Naive thymus-derived CD4-positive, alpha-beta T cell (primary cell): Measurements from ENCODE around the gene RGS5. TPM values are rescaled to one million over a fixed set of nuclear protein-coding genes. Genes with fewer than 3 reads are reported as not detected.
A peak's percentile ranks its signal among the peaks of the same experiment; 100 is the strongest.
"Not testable (repeated sequence)": the region's sequence is repeated elsewhere in the genome, so short reads cannot be mapped to it uniquely, and the experiment has no call there.

Source experiments
- ATAC-seq: fragments of 150-1000 bp; cut with Tn5 transposase; 2 replicates; pipeline ENCODE4 v1.10.0; 2021; ENCODE audit warnings: mild to moderate bottlenecking, moderate library complexity
- CTCF ChIA-PET: fragments of 350-600 bp; sonication (Branson Sonifier 250); formaldehyde crosslinking; loops from one replicate; lab custom pipeline; 2021; ENCODE audit warnings: antibody characterized with exemption; lab: Charles Lee
- POLR2A ChIA-PET: fragments of 350-600 bp; sonication (Branson Sonifier 250); formaldehyde crosslinking; loops from one replicate; lab custom pipeline; 2021; ENCODE audit warnings: antibody characterized with exemption, inconsistent platforms; lab: Charles Lee
- DNase-seq, 9 donors: peaks; one replicate each; pipeline versions ENCODE4 v3.0.0 to v3.0.0-alpha.2; 2020 to 2022; ENCODE audit warnings: mixed read lengths in 1 of 9
- H3K27ac ChIP-seq: one replicate; pipeline ENCODE4 v1.7.0; 2013; ENCODE audit warnings: mild to moderate bottlenecking, low read depth, low read length, moderate library complexity
- H3K27me3 ChIP-seq, 2 donors: one replicate each; pipeline ENCODE4 v1.7.0; 2013; ENCODE audit warnings: low read length in 2 of 2, mild to moderate bottlenecking in 2 of 2, moderate library complexity in 2 of 2; ENCODE audit not compliant: control insufficient read depth in 2 of 2, insufficient read depth in 2 of 2
- H3K36me3 ChIP-seq, 3 experiments: 1 replicate in 2 of 3; 2 replicates in 1 of 3; pipeline ENCODE4 v1.7.0; 2013; ENCODE audit warnings: low read length in 3 of 3, mild to moderate bottlenecking in 3 of 3, moderate library complexity in 1 of 3; ENCODE audit not compliant: insufficient read depth in 3 of 3, control insufficient read depth in 2 of 3
- H3K4me1 ChIP-seq, 2 donors: one replicate each; pipeline ENCODE4 v1.7.0; 2013; ENCODE audit warnings: low read length in 2 of 2, mild to moderate bottlenecking in 2 of 2, moderate library complexity in 1 of 2; ENCODE audit not compliant: control insufficient read depth in 2 of 2, insufficient read depth in 2 of 2
- H3K4me3 ChIP-seq: 2 replicates; pipeline ENCODE4 v1.7.0; 2013; ENCODE audit warnings: mild to moderate bottlenecking, low read length
- H3K9me3 ChIP-seq, 3 experiments: 1 replicate in 2 of 3; 2 replicates in 1 of 3; pipeline ENCODE4 v1.7.0; 2013; ENCODE audit warnings: low read length in 3 of 3; ENCODE audit not compliant: control insufficient read depth in 2 of 3
- H3K27ac Mint-ChIP-seq, 9 donors: one replicate each; pipeline ENCODE4 v1.8.0; 2020 to 2022; ENCODE audit warnings: mixed read lengths in 9 of 9, mild to moderate bottlenecking in 8 of 9, moderate library complexity in 5 of 9, inconsistent platforms in 2 of 9
- H3K27me3 Mint-ChIP-seq, 5 donors: one replicate each; pipeline ENCODE4 v1.8.0; 2021 to 2022; ENCODE audit warnings: mixed read lengths in 5 of 5, mild to moderate bottlenecking in 1 of 5
- H3K36me3 Mint-ChIP-seq, 5 donors: one replicate each; pipeline ENCODE4 v1.8.0; 2020 to 2022; ENCODE audit warnings: mixed read lengths in 5 of 5, mild to moderate bottlenecking in 3 of 5, inconsistent platforms in 1 of 5
- H3K4me1 Mint-ChIP-seq, 7 donors: one replicate each; pipeline ENCODE4 v1.8.0; 2020 to 2022; ENCODE audit warnings: mixed read lengths in 7 of 7, mild to moderate bottlenecking in 3 of 7, inconsistent platforms in 1 of 7
- H3K4me3 Mint-ChIP-seq, 10 donors: one replicate each; pipeline ENCODE4 v1.8.0; 2020 to 2022; ENCODE audit warnings: mild to moderate bottlenecking in 10 of 10, mixed read lengths in 10 of 10, moderate library complexity in 6 of 10, inconsistent platforms in 2 of 10
- H3K9me3 Mint-ChIP-seq, 11 donors: one replicate each; pipeline ENCODE4 v1.8.0; 2020 to 2022; ENCODE audit warnings: mixed read lengths in 11 of 11, mild to moderate bottlenecking in 4 of 11, inconsistent platforms in 1 of 11, moderate library complexity in 1 of 11
- intact Hi-C, 2 donors: fragments of 100-400 bp; cut with micrococcal nuclease; formaldehyde crosslinking; loops; one replicate each; pipeline ENCODE4 v1.15.1; 2023
- polyA plus RNA-seq, 2 donors: library from polyadenylated mRNA; unstranded; fragments of 300-500 nt; fragmentation: Illumina TruSeq; gene quantifications; one replicate each; pipeline ENCODE4 v1.2.3, GENCODE V29; 2021
- total RNA-seq, 6 experiments: library from RNA in 5 of 6; stranded (reverse) in 5 of 6; gene quantifications; 1 replicate in 5 of 6; 2 replicates in 1 of 6; pipeline ENCODE4 v1.2.3 and lab custom pipeline; 2021 to 2026

Gene RGS5
- total RNA-seq (1 to 10 TPM; 2.9 to 7.6 (median 4.0) TPM), polyA plus RNA-seq (1 to 10 TPM in 1 of 2 donors, under 1 TPM in 1; 0.50 to 6.1 TPM), total RNA-seq (lab: John Stamatoyannopoulos, UW) (1.5 reads per million, percentile 4 among the genes with 10 or more reads in this experiment)

GRCh38 chr1:163202833-163203451, at the start of gene RGS5:
TSS of gene RGS5 (minus strand) at chr1:163202916. CDS start at chr1:163202835, 81 bp downstream.
- no peak within 1 kb of the TSS for H3K27ac ChIP-seq
- no peaks in the 10 kb centered on the region for H3K36me3 Mint-ChIP-seq
- no peaks in the 10 kb centered on the region for H3K27me3 Mint-ChIP-seq
- ChIA-PET CTCF (no interaction called here), POLR2A (no interaction called here)
- no peak within 1 kb of the TSS for H3K4me3 ChIP-seq
- H3K9me3 ChIP-seq, result no peaks in the 10 kb centered on the region
- intact Hi-C loops, result no loop called here
- no peak within 1 kb of the TSS for H3K4me3 Mint-ChIP-seq
- H3K27ac Mint-ChIP-seq, result no peak within 1 kb of the TSS
- no peaks in the 10 kb centered on the region for H3K4me1 Mint-ChIP-seq
- H3K27me3 ChIP-seq, result no peaks in the 10 kb centered on the region
- no peaks in the 10 kb centered on the region for H3K36me3 ChIP-seq
- ATAC-seq (no peak), DNase-seq (no peak)
- H3K4me1 ChIP-seq, result no peaks in the 10 kb centered on the region
- no peaks in the 10 kb centered on the region for H3K9me3 Mint-ChIP-seq

GRCh38 chr1:163250382-163250974, 47.8 kb upstream of the RGS5 start:
- H3K9me3 Mint-ChIP-seq, result peaks cover 0 to 4% (median 0%) of the 10 kb centered on the region in 11 donors
- ATAC-seq (no peak), DNase-seq (no peak)
- intact Hi-C loops, result no loop called here
- Histone ChIP-seq H3K27ac (no peak overlapping the region), H3K36me3 (no peaks in the 10 kb centered on the region), H3K9me3 (no peaks in the 10 kb centered on the region), H3K4me1 (no peaks in the 10 kb centered on the region), H3K27me3 (no peaks in the 10 kb centered on the region), H3K4me3 (no peak overlapping the region)
- peaks cover 0 to 2% (median 0%) of the 10 kb centered on the region in 7 donors for H3K4me1 Mint-ChIP-seq
- no peaks in the 10 kb centered on the region for H3K27me3 Mint-ChIP-seq
- peaks cover 1 to 25% (median 11%) of the 10 kb centered on the region in 5 donors for H3K36me3 Mint-ChIP-seq
- H3K4me3 Mint-ChIP-seq, result no peak overlapping the region
- CTCF ChIA-PET, result no interaction called here
- no peak overlapping the region for H3K27ac Mint-ChIP-seq
- POLR2A ChIA-PET, result no interaction called here

GRCh38 chr1:163248064-163248463, 45.3 kb upstream of the RGS5 start:
- Mint-ChIP-seq H3K27ac (no peak overlapping the region), H3K9me3 (peaks cover 0 to 3% (median 0%) of the 10 kb centered on the region in 11 donors), H3K27me3 (no peaks in the 10 kb centered on the region), H3K36me3 (peaks cover 0 to 35% (median 11%) of the 10 kb centered on the region in 5 donors), H3K4me3 (no peak overlapping the region), H3K4me1 (peaks cover 0 to 2% (median 0%) of the 10 kb centered on the region in 7 donors)
- Histone ChIP-seq H3K27me3 (no peaks in the 10 kb centered on the region), H3K4me3 (no peak overlapping the region), H3K4me1 (no peaks in the 10 kb centered on the region), H3K36me3 (no peaks in the 10 kb centered on the region), H3K9me3 (no peaks in the 10 kb centered on the region), H3K27ac (no peak overlapping the region)
- no peak for ATAC-seq
- DNase-seq, result no peak
- intact Hi-C loops, result no loop called here
- ChIA-PET CTCF (no interaction called here), POLR2A (no interaction called here)

GRCh38 chr1:163244648-163245047, 41.9 kb upstream of the RGS5 start:
- H3K27me3 Mint-ChIP-seq, H3K27ac ChIP-seq, ATAC-seq, H3K4me1 Mint-ChIP-seq, H3K4me3 ChIP-seq, H3K4me3 Mint-ChIP-seq, DNase-seq, H3K27me3 ChIP-seq, H3K9me3 ChIP-seq, H3K36me3 ChIP-seq, H3K9me3 Mint-ChIP-seq, POLR2A ChIA-PET, intact Hi-C loops, H3K27ac Mint-ChIP-seq, H3K4me1 ChIP-seq: not testable (repeated sequence)
- CTCF ChIA-PET, result interaction anchor here (0.6 kb wide), 1 partner anchor 196 kb away, joined by 3 read pairs; no protein-coding TSS in a partner anchor
- peaks cover 0 to 47% (median 27%) of the 10 kb centered on the region in 5 donors for H3K36me3 Mint-ChIP-seq

- Histone ChIP-seq H3K27ac (no peak overlapping the region), H3K4me1 (no peaks in the 10 kb centered on the region), H3K4me3 (no peak overlapping the region), H3K9me3 (no peaks in the 10 kb centered on the region), H3K27me3 (no peaks in the 10 kb centered on the region), H3K36me3 (no peaks in the 10 kb centered on the region)
- Mint-ChIP-seq H3K9me3 (peaks cover 0 to 8% (median 0%) of the 10 kb centered on the region in 11 donors), H3K36me3 (peaks cover 0 to 38% (median 17%) of the 10 kb centered on the region in 5 donors), H3K27me3 (no peaks in the 10 kb centered on the region), H3K4me3 (no peak overlapping the region), H3K27ac (no peak overlapping the region), H3K4me1 (no peaks in the 10 kb centered on the region)
- ChIA-PET CTCF (no interaction called here), POLR2A (no interaction called here)
- intact Hi-C loops, result no loop called here
- ATAC-seq (no peak), DNase-seq (no peak)
Measured at GRCh38 chr1:163241746-163242145, 39.0 kb upstream of the RGS5 start.

GRCh38 chr1:163240705-163241104, 38.0 kb upstream of the RGS5 start:
- Mint-ChIP-seq H3K9me3 (peaks cover 0 to 8% (median 0%) of the 10 kb centered on the region in 11 donors), H3K4me3 (no peak overlapping the region), H3K4me1 (no peaks in the 10 kb centered on the region), H3K27me3 (no peaks in the 10 kb centered on the region), H3K36me3 (peaks cover 0 to 41% (median 21%) of the 10 kb centered on the region in 5 donors), H3K27ac (no peak overlapping the region)
- no peaks in the 10 kb centered on the region for H3K27me3 ChIP-seq
- no peaks in the 10 kb centered on the region for H3K4me1 ChIP-seq
- H3K27ac ChIP-seq, result no peak overlapping the region
- no peaks in the 10 kb centered on the region for H3K9me3 ChIP-seq
- CTCF ChIA-PET, result no interaction called here
- intact Hi-C loops, result no loop called here
- H3K36me3 ChIP-seq, result no peaks in the 10 kb centered on the region
- DNase-seq, result no peak
- H3K4me3 ChIP-seq, result no peak overlapping the region
- POLR2A ChIA-PET, result no interaction called here
- ATAC-seq, result no peak
